Kidney (tissue), 14 donors: ENCODE data around the gene ZNF667. TPM values are rescaled to one million over a fixed set of nuclear protein-coding genes. Genes with fewer than 3 reads are reported as not detected.

ENCODE experiments used
- DNase-seq, 5 donors: peaks; one replicate each; pipeline ENCODE4 v3.0.0-alpha.2; 2013 to 2020
- FAIRE-seq: peaks from 2 replicates; lab custom pipeline; 2012; peaks lifted over from hg19 to GRCh38; lab: Jason Lieb, UNC
- H3K27ac ChIP-seq, 2 donors: one replicate each; pipeline ENCODE4 v1.7.0; 2013; ENCODE audit warnings: low read depth in 2 of 2, low read length in 2 of 2, inconsistent platforms in 1 of 2
- H3K27me3 ChIP-seq: one replicate; pipeline ENCODE4 v1.7.1; 2013; ENCODE audit warnings: low read length, inconsistent platforms; ENCODE audit not compliant: control insufficient read depth, insufficient read depth
- H3K36me3 ChIP-seq, 3 donors: one replicate each; pipeline versions ENCODE4 v1.7.0 to v1.7.1; 2013; ENCODE audit warnings: low read length in 3 of 3, control low read depth in 1 of 3, inconsistent platforms in 1 of 3; ENCODE audit not compliant: insufficient read depth in 3 of 3, control insufficient read depth in 2 of 3
- H3K4me1 ChIP-seq, 3 donors: one replicate each; pipeline versions ENCODE4 v1.7.0 to v1.7.1; 2013; ENCODE audit warnings: low read length in 3 of 3, inconsistent platforms in 1 of 3, low read depth in 1 of 3; ENCODE audit not compliant: control insufficient read depth in 2 of 3, insufficient read depth in 2 of 3
- H3K4me3 ChIP-seq, 3 donors: one replicate each; pipeline versions ENCODE4 v1.7.0 to v1.8.1; 2013; ENCODE audit warnings: low read length in 3 of 3, control low read depth in 1 of 3, inconsistent platforms in 1 of 3
- H3K9ac ChIP-seq, 3 donors: one replicate each; pipeline versions ENCODE4 v1.7.0 to v1.7.1; 2013; ENCODE audit warnings: low read length in 3 of 3, control low read depth in 1 of 3, inconsistent platforms in 1 of 3
- H3K9me3 ChIP-seq, 3 donors: one replicate each; pipeline versions ENCODE4 v1.7.0 to v1.7.1; 2013; ENCODE audit warnings: low read length in 3 of 3, control low read depth in 1 of 3, inconsistent platforms in 1 of 3; ENCODE audit not compliant: control insufficient read depth in 2 of 3, insufficient read depth in 1 of 3
- intact Hi-C: fragments of 100-400 bp; cut with DNase I; formaldehyde crosslinking; loops from one replicate; pipeline ENCODE4 v1.11.1; 2022
- polyA plus RNA-seq: library from polyadenylated mRNA; stranded (reverse); fragments of 350-450 nt; fragmentation: Illumina TruSeq; extraction: RNeasy Lipid Tissue Mini Kit (QIAGEN cat#74804); gene quantifications from one replicate; pipeline ENCODE4 v1.2.3, GENCODE V29; 2014; ENCODE audit warnings: low read depth, low replicate concordance; ENCODE audit not compliant: insufficient read depth
- total RNA-seq: library from RNA; stranded (reverse); fragmentation: NEBNext Ultra II Directional; extraction: Animal tissue kit (Norgen Biotek cat#: 25700); gene quantifications from one replicate; pipeline ENCODE4 v1.2.1, GENCODE V29; 2021
- TF ChIP-seq, protein P1 (sequence below): IDR thresholded peaks from 3 replicates; pipeline ENCODE4 v1.5.1; 2012; ENCODE audit warnings: mild to moderate bottlenecking, moderate library complexity, borderline replicate concordance; ENCODE audit not compliant: insufficient read depth; ENCODE audit errors: extremely low read depth
- donor health status: control.
- donor health status: control.
- donor health status: control.
- donor health status: control.
- donor health status: control.
- donor health status: DM: yes; HTN: yes; CAD: no.
- donor health status: Normal renal cell carcinoma (clear cell type).

The ZNF667 gene
- total and polyA plus RNA-seq, 2 donors from 2014 or later = 2.9 to 8.5 TPM

DNA sequence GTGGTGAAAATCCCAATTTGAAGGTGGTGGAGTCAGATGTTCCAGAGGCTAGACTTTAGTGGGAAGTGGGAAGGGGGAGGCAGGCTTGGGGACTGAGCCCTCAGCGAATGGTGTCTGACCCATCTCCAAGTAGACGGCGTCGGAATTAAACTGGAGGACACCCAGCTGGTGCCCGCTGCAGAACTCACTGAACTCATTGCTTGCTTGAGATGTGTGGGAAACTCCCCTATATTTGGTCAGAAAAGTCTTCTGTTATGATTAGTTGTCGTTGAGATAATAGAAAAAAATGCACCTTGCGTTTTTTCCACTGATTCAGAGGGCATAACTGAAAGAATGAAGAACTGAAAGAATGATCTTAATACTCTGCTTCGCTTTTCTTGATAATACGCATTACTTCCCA is 73.9 kb downstream of the ZNF667 start:
- H3K4me3 ChIP-seq = peak overlapping the region; percentile 96 to 100 (median 99)
- H3K36me3 ChIP-seq = peaks cover 7 to 17% (median 16%) of the 10 kb centered on the region in 3 donors
- no peaks in the 10 kb centered on the region for H3K27me3 ChIP-seq
- DNase-seq (peak in 3 of 5 donors; percentile 10 to 30 (median 30)), FAIRE-seq (no peak)
- intact Hi-C loops = no loop called here
- TF ChIP-seq, protein P1, sequence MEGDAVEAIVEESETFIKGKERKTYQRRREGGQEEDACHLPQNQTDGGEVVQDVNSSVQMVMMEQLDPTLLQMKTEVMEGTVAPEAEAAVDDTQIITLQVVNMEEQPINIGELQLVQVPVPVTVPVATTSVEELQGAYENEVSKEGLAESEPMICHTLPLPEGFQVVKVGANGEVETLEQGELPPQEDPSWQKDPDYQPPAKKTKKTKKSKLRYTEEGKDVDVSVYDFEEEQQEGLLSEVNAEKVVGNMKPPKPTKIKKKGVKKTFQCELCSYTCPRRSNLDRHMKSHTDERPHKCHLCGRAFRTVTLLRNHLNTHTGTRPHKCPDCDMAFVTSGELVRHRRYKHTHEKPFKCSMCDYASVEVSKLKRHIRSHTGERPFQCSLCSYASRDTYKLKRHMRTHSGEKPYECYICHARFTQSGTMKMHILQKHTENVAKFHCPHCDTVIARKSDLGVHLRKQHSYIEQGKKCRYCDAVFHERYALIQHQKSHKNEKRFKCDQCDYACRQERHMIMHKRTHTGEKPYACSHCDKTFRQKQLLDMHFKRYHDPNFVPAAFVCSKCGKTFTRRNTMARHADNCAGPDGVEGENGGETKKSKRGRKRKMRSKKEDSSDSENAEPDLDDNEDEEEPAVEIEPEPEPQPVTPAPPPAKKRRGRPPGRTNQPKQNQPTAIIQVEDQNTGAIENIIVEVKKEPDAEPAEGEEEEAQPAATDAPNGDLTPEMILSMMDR = no peak
- peak overlapping the region; percentile 59 to 100 (median 77) for H3K9ac ChIP-seq
- H3K27ac ChIP-seq = peak overlapping the region; percentile 96 to 97
- peaks cover 9 to 16% (median 10%) of the 10 kb centered on the region in 3 donors for H3K9me3 ChIP-seq
- H3K4me1 ChIP-seq = peaks cover 10 to 20% (median 13%) of the 10 kb centered on the region in 3 donors

DNA sequence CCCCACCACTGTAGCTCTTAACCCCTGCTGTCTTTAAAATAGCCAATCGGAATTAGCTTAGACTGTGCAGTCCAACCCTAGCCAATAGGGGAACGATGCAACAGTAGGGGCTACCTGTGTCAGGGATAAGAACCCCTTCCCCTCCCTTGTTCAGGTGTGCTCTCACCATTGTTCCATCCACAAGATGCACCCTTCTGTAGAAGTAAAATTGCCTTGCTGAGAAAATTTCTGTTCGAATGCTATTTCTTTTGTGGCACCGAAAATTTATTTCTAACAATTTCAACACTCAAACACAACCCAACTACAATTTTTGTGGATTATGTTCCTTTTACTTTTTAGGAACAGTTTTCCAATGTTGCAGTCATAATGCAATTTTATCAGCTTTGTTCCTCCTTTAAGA is 76.7 kb downstream of the ZNF667 start:
- no peak overlapping the region for H3K9ac ChIP-seq
- FAIRE-seq (no peak), DNase-seq (no peak)
- H3K27ac ChIP-seq = no peak overlapping the region
- peaks cover 2 to 14% (median 6%) of the 10 kb centered on the region in 3 donors for H3K9me3 ChIP-seq
- no peaks in the 10 kb centered on the region for H3K27me3 ChIP-seq
- TF ChIP-seq, protein P1 = no peak
- intact Hi-C loops = no loop called here
- H3K4me3 ChIP-seq = no peak overlapping the region
- peaks cover 10 to 20% (median 11%) of the 10 kb centered on the region in 3 donors for H3K4me1 ChIP-seq
- H3K36me3 ChIP-seq = peaks cover 4 to 11% (median 8%) of the 10 kb centered on the region in 3 donors

DNA sequence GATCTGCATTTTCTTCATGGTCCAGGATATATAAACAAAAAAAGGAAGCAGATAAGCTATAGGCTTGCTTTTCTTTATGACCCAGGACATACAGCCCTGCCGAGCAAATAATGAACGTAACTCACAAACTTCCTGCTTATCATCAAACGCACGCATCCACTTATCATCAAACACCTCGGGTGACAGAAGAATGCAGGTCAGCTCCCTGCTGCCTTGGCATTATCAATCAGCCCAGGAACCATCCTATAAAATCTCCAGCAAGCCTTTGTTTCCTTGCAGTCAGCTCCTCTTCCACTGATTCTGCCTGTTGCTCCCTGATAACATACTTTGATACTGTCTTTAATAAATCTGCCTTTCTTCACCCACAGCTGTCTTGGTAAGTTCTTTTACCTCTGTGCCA is 78.3 kb downstream of the ZNF667 start:
- H3K9me3 ChIP-seq = peaks cover 0 to 14% (median 2%) of the 10 kb centered on the region in 3 donors
- H3K36me3 ChIP-seq = peaks cover 4 to 8% (median 6%) of the 10 kb centered on the region in 3 donors
- H3K27ac ChIP-seq = no peak overlapping the region
- H3K27me3 ChIP-seq = no peaks in the 10 kb centered on the region
- no peak for FAIRE-seq
- H3K9ac ChIP-seq = no peak overlapping the region
- TF ChIP-seq, protein P1 = no peak
- peaks cover 0 to 8% (median 3%) of the 10 kb centered on the region in 3 donors for H3K4me1 ChIP-seq
- no peak overlapping the region for H3K4me3 ChIP-seq
- intact Hi-C loops = no loop called here
- no peak for DNase-seq
